Thymus (tissue), 11 donors: ENCODE data around the gene MTMR2. TPM values are rescaled to one million over a fixed set of nuclear protein-coding genes. Genes with fewer than 3 reads are reported as not detected.
A peak's percentile ranks its signal among the peaks of the same experiment; 100 is the strongest.

ENCODE experiments used
- DNase-seq, 9 donors: peaks; one replicate each; pipeline ENCODE4 v3.0.0-alpha.2; 2013; ENCODE audit warnings: low spot score in 9 of 9, low read depth in 6 of 9, missing footprints in 1 of 9
- H3K27ac ChIP-seq, 2 donors: one replicate each; pipeline ENCODE4 v1.5.1; 2013; ENCODE audit warnings: control low read depth in 1 of 2, low read depth in 1 of 2, low read length in 1 of 2, mild to moderate bottlenecking in 1 of 2, moderate library complexity in 1 of 2
- H3K27me3 ChIP-seq, 2 donors: one replicate each; pipeline ENCODE4 v1.5.1; 2013; ENCODE audit warnings: low read length in 1 of 2; ENCODE audit not compliant: control insufficient read depth in 2 of 2, insufficient read depth in 1 of 2
- H3K36me3 ChIP-seq, 2 donors: one replicate each; pipeline ENCODE4 v1.5.1; 2013; ENCODE audit warnings: low read length in 1 of 2, mild to moderate bottlenecking in 1 of 2, moderate library complexity in 1 of 2; ENCODE audit not compliant: control insufficient read depth in 2 of 2, insufficient read depth in 2 of 2
- H3K4me1 ChIP-seq, 2 donors: one replicate each; pipeline ENCODE4 v1.5.1; 2013; ENCODE audit warnings: low read length in 2 of 2; ENCODE audit not compliant: control insufficient read depth in 2 of 2, insufficient read depth in 2 of 2
- H3K4me3 ChIP-seq, 2 donors: one replicate each; pipeline ENCODE4 v1.5.1; 2013; ENCODE audit warnings: low read length in 2 of 2, control low read depth in 1 of 2, mild to moderate bottlenecking in 1 of 2
- H3K9me3 ChIP-seq, 2 donors: one replicate each; pipeline ENCODE4 v1.5.1; 2013; ENCODE audit warnings: low read length in 1 of 2, mild to moderate bottlenecking in 1 of 2; ENCODE audit not compliant: control insufficient read depth in 2 of 2, insufficient read depth in 1 of 2
- WGBS: extraction: QIAGEN DNeasy Blood & Tissue Kit; methylation state at CpG from one replicate; pipeline ENCODE4 v1.1.7; 2013; 5-methylcytosine and 5-hydroxymethylcytosine counted together
- polyA plus RNA-seq: library from polyadenylated mRNA; stranded (reverse); fragments of 200-250 nt; gene quantifications from one replicate; pipeline ENCODE4 v1.2.3, GENCODE V29; 2013
- total RNA-seq: library from RNA; stranded (reverse); fragments of 120-200 nt; gene quantifications from one replicate; pipeline ENCODE4 v1.2.4, GENCODE V29; 2013
- donor health status: healthy.

The MTMR2 gene
- total and polyA plus RNA-seq, 2 donors: 11.4 to 13.8 TPM

DNA sequence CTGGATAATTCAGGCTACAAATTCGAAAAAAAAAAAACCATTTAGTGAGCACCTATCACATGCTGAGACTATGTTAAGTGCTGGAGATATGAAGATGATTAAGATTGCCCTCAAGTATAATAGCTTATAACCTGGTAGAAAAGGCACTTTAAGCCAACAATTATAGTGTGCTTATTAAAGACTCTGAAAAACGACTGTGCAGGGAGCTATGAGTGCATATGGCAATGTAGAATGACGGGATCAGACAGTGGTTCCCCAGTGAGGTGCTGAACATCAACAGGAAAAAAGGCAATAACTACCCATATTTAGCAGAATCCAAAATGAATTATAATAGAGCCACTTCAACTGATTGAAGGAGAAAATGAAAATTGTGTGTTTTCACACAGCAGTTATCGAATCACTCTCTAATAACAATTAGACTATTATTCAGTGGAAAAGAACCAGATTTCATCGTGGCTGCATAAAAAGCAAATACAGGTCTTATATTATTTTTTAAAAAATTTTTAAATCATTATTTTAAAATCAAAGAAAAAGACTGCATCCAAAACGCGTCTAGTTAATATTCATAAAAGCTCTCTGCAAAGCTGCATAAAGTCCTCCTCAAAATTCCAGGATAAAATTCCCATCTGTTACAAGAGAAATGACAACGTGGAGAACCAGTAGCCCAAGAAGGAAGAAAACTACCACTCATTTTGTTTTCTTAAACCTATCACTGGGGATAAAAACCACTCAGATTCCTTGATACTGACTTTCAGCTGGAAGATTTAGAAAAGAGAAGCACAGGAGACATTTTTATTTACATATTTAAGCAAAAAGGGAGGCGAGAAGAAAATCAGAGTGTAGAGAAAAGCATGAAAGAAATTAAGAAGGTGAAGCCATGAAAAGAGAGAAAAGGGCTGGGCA lies 1.1 kb downstream of the MTMR2 start:
- Histone ChIP-seq H3K4me3 (peak overlapping the region; percentile 77 to 92), H3K36me3 (no peaks in the 10 kb centered on the region), H3K4me1 (peaks cover 0 to 7% of the 10 kb centered on the region in 2 donors), H3K9me3 (no peaks in the 10 kb centered on the region), H3K27ac (peak overlapping the region in 1 of 2 donors; percentile 77), H3K27me3 (no peaks in the 10 kb centered on the region)
- WGBS: 58% methylated on average over 9 of the region's 9 CpGs
- peak in 3 of 9 donors; percentile 1 to 4 (median 2) for DNase-seq

DNA sequence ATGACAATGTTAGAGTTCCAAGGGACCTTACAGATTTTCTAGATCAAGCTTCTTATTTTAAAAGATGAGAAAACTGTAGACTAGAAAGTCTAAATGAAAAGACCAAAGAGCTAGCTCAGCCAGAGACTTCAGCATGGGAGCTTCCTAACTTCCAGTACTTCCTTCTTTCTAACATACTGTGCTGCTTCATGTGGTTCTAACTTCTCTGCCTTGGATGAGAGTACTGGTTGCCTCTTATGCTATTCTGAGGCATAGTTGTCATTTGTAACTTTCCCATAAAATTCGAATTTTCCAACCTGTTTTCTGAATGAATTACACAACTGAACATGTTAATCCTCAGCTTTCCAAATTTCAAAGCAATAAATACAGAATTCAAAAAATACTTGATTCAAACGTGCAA lies 1.8 kb downstream of the MTMR2 start:
- no peaks in the 10 kb centered on the region for H3K9me3 ChIP-seq
- H3K36me3 ChIP-seq: no peaks in the 10 kb centered on the region
- H3K27ac ChIP-seq: no peak overlapping the region
- no peak overlapping the region for H3K4me3 ChIP-seq
- no peaks in the 10 kb centered on the region for H3K27me3 ChIP-seq
- H3K4me1 ChIP-seq: peaks cover 0 to 7% of the 10 kb centered on the region in 2 donors
- WGBS: 77% methylated on average over 2 of the region's 2 CpGs
- peak in 1 of 9 donors; percentile 3 for DNase-seq

DNA sequence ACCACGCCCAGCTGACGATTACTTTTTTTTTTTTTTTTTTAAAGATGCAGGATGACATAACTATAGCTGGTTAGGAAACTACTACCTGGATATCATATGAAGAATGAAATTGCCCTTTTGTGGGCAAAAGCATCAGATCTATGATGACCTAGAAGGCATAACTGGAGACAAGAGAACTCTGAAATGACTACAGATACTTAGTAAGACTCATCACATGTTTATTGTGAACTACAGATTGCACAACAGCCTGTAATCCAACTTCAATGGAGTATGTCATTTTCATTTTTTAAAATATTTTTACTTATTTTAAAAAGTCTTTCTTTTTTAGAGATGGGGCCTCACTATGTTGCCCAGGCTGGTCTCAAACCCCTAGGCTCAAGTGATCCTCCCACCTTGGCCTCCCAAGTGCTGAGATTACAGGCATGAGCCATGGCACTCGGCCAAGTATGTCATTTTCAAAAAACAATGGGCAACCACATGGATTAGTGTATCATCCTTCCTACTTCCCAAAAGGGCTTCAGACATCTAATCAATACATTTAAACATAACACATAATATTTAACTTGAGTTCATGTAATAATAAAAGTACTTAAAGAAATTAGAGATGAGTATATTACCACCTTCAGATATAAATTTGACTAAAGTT lies 3.3 kb downstream of the MTMR2 start:
- Histone ChIP-seq H3K4me1 (peaks cover 0 to 7% of the 10 kb centered on the region in 2 donors), H3K27me3 (no peaks in the 10 kb centered on the region), H3K9me3 (no peaks in the 10 kb centered on the region), H3K4me3 (no peak overlapping the region), H3K27ac (no peak overlapping the region), H3K36me3 (no peaks in the 10 kb centered on the region)
- DNase-seq: no peak
- WGBS: 97% methylated on average over 3 of the region's 3 CpGs

DNA sequence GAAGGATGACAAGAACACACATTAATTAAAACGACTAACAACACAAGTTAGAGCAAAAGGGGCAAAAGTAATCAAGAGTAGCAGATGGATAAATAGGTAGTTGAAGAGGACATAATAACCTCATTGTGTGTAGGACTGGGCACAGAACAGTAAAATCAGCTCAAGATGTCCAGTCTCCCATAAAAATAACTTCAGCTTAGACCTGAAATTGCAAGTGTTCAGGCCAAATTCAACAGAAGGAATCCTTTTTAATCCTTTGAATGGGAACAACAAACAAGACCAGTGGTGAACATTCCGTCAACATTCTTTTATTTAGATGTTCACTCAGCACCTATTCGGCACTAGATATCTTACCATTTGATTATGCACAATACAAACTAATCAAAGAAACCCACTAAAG lies 4.4 kb downstream of the MTMR2 start:
- DNase-seq: no peak
- no peaks in the 10 kb centered on the region for H3K27me3 ChIP-seq
- no peak overlapping the region for H3K27ac ChIP-seq
- peaks cover 0 to 4% of the 10 kb centered on the region in 2 donors for H3K4me1 ChIP-seq
- no peaks in the 10 kb centered on the region for H3K36me3 ChIP-seq
- WGBS: 98% methylated on average over 3 of the region's 3 CpGs
- H3K4me3 ChIP-seq: no peak overlapping the region
- no peaks in the 10 kb centered on the region for H3K9me3 ChIP-seq

DNA sequence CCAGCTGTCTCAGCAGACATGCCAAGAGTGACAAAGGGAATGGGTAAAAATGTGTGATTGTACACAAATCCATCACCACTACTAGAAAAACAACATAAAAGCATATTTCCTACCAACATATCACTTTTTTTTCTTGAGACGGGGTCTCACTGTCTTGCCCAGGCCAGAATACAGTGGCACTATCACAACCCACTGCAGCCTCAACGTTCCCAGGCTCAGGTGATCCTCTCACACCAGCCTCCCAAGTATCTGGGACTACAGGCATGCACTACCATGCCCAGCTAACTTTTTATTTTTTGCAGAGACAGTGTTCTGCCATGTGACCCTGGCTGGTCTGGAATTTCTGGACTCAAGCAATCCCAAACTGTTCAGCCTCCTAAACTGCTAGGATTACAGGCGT lies 5.2 kb downstream of the MTMR2 start:
- Histone ChIP-seq H3K4me3 (no peak overlapping the region), H3K27ac (no peak overlapping the region), H3K27me3 (no peaks in the 10 kb centered on the region), H3K9me3 (no peaks in the 10 kb centered on the region), H3K36me3 (no peaks in the 10 kb centered on the region), H3K4me1 (peaks cover 0 to 4% of the 10 kb centered on the region in 2 donors)
- WGBS: 99% methylated on average over 3 of the region's 3 CpGs
- DNase-seq: no peak

DNA sequence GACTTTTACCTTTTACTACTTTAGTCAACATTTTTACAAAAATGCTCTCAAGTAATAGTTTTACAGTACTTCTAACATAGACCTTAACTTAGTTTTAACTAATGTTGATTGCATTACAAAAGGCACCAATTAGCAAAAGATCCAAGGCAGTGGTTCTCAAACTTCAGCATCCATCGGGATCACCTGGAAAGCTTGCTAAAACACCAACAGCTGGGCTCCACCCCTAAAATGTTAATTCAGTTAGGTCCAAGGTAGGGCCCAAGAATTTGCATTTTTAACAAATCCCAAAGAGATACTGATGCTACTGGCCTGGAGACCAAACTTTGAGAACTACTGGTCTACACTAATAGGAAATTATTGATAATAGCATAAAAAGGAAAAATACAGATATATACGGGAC lies 5.9 kb downstream of the MTMR2 start:
- no peaks in the 10 kb centered on the region for H3K36me3 ChIP-seq
- WGBS: 94% methylated on average over 2 of the region's 2 CpGs

DNA sequence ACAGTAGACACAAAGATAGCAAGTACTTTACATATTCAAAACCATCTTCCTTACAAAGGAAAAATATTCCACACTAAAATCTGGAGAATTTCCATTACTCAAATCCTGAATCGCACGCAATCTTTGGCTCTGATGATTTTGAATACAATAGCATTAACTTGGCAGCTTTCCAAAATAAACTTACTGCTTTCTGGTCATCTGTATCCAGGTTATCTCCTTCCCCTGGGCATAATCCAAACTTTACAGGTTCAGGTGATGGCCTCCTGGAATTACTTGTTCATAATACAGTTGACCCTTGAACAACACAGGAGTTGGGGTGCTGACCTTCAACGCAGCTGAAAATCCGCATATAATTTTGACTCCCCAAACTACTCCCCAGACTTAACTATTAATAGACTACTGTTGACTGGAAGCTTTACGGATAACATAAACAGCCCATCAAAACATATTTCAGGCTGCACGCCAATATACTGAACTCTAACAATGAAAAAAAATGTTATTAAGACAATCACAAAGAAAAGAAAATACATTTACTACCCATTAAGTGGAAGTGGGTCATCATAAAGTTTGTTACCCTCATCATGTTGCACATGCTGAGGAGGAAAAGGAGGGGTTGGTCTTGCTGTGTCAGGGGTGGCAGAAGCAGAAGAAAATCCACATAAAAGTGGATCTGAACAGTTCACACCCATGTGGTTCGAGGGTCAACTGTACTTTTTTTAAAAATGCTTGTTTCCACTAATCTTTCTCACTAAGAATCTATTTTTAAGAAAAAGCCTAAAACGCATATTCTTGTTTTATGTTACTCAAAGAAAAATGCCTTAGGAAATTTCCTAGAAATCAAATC lies 6.5 kb downstream of the MTMR2 start:
- Histone ChIP-seq H3K4me3 (no peak overlapping the region), H3K9me3 (no peaks in the 10 kb centered on the region), H3K27me3 (no peaks in the 10 kb centered on the region), H3K4me1 (no peaks in the 10 kb centered on the region), H3K36me3 (no peaks in the 10 kb centered on the region), H3K27ac (no peak overlapping the region)
- 91% methylated on average over 8 of the region's 8 CpGs for WGBS
- DNase-seq: no peak

More for the DNA sequence above, 5.9 kb downstream of the MTMR2 start:
- no peak overlapping the region for H3K4me3 ChIP-seq
- peaks cover 0 to 1% of the 10 kb centered on the region in 2 donors for H3K4me1 ChIP-seq
- no peaks in the 10 kb centered on the region for H3K27me3 ChIP-seq
- no peak overlapping the region for H3K27ac ChIP-seq
- H3K9me3 ChIP-seq: no peaks in the 10 kb centered on the region
- no peak for DNase-seq

DNA sequence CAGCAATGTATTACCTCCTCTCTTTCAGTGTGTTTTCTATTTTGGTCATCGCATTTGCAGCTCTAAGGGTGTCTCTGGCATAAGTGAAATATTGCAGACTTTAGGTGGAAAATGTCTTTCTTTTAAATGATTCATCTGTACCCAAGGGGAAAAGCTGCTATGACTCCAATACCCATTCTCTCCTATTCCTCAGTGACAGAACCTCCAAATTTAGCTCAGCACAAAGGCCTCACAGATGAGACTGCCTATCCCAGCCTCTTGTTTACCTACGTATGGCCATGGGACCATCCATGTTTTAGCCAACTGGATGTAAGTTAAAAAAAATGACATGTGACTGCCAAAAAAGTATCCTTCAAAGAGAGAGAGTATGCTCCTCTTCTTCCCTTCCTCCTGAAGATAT lies 7.9 kb downstream of the MTMR2 start:
- Histone ChIP-seq H3K9me3 (no peaks in the 10 kb centered on the region), H3K4me3 (no peak overlapping the region), H3K27ac (no peak overlapping the region), H3K36me3 (no peaks in the 10 kb centered on the region), H3K4me1 (no peaks in the 10 kb centered on the region), H3K27me3 (no peaks in the 10 kb centered on the region)
- 97% methylated on average over 2 of the region's 2 CpGs for WGBS
- no peak for DNase-seq
